Activated CD8-positive, alpha-beta T cell treated with anti-CD3 and anti-CD28 coated beads, Interleukin-2, amount 10 ng/mL, durations not matched to agents 7 days and 5 days (primary cell): ENCODE results near the gene IFNB1. TPM values are rescaled to one million over a fixed set of nuclear protein-coding genes. Genes with fewer than 3 reads are reported as not detected.
A peak's percentile ranks its signal among the peaks of the same experiment; 100 is the strongest.

Experiments used
- ATAC-seq: fragments of 150-1000 bp; cut with Tn5 transposase; one replicate; pipeline ENCODE4 v1.10.0; 2021; ENCODE audit warnings: moderate library complexity
- CTCF ChIA-PET: fragments of 350-600 bp; sonication (Branson Sonifier 250); formaldehyde crosslinking; loops from one replicate; lab custom pipeline; 2021; ENCODE audit warnings: antibody characterized with exemption; lab: Charles Lee
- POLR2A ChIA-PET: fragments of 350-600 bp; sonication (Branson Sonifier 250); formaldehyde crosslinking; loops from one replicate; lab custom pipeline; 2021; ENCODE audit warnings: antibody characterized with exemption; lab: Charles Lee
- DNase-seq: peaks from one replicate; pipeline ENCODE4 v3.0.0-alpha.2; 2020
- H3K27ac Mint-ChIP-seq: one replicate; pipeline ENCODE4 v1.8.0; 2021; ENCODE audit warnings: mild to moderate bottlenecking, mixed read lengths
- H3K27me3 Mint-ChIP-seq: one replicate; pipeline ENCODE4 v1.8.0; 2021; ENCODE audit warnings: low read depth, mixed read lengths
- H3K36me3 Mint-ChIP-seq: one replicate; pipeline ENCODE4 v1.8.0; 2021; ENCODE audit warnings: low read depth, mixed read lengths
- H3K4me1 Mint-ChIP-seq: one replicate; pipeline ENCODE4 v1.8.0; 2021; ENCODE audit warnings: low read depth, mixed read lengths
- H3K4me3 Mint-ChIP-seq: one replicate; pipeline ENCODE4 v1.8.0; 2021; ENCODE audit warnings: mild to moderate bottlenecking, mixed read lengths
- H3K9me3 Mint-ChIP-seq: one replicate; pipeline ENCODE4 v1.8.0; 2022; ENCODE audit warnings: mixed read lengths; ENCODE audit not compliant: insufficient read depth
- total RNA-seq, 2 experiments: library from RNA; stranded (reverse); gene quantifications; one replicate each; pipeline ENCODE4 v1.2.3, GENCODE V29; 2021

Gene IFNB1
- total RNA-seq, 2 experiments from 2014 or later: not detected

- H3K4me3 Mint-ChIP-seq: peak overlapping the region; percentile 74
- no peaks in the 10 kb centered on the region for H3K27me3 Mint-ChIP-seq
- DNase-seq (peak; percentile 53), ATAC-seq (peak; percentile 90)
- CTCF ChIA-PET: interaction anchor here (0.7 to 2.9 kb wide), 18 partner anchors 11 to 725 kb away, joined by 3 to 26 read pairs (median 4); partner anchors contain the start of genes HACD4, IFNB1 and MLLT3
- H3K27ac Mint-ChIP-seq: peak overlapping the region; percentile 85
- peaks cover 5% of the 10 kb centered on the region for H3K9me3 Mint-ChIP-seq
- peaks cover 48% of the 10 kb centered on the region for H3K4me1 Mint-ChIP-seq
- POLR2A ChIA-PET: interaction anchor here (0.9 to 2.4 kb wide), 7 partner anchors 12 to 1608 kb away, joined by 3 to 9 read pairs (median 3); partner anchors contain the start of gene HACD4
- H3K36me3 Mint-ChIP-seq: peaks cover 7% of the 10 kb centered on the region
Observed at GRCh38 chr9:21096172-21096900, 18.6 kb upstream of the IFNB1 start.

GRCh38 chr9:21095561-21095960 is 17.8 kb upstream of the IFNB1 start:
- H3K27ac Mint-ChIP-seq: no peak overlapping the region
- H3K4me1 Mint-ChIP-seq: peaks cover 48% of the 10 kb centered on the region
- DNase-seq (no peak), ATAC-seq (no peak)
- POLR2A ChIA-PET: interaction anchor here (0.9 to 2.4 kb wide), 5 partner anchors 11 to 580 kb away, joined by 3 to 9 read pairs (median 4); partner anchors contain the start of gene HACD4
- no peaks in the 10 kb centered on the region for H3K27me3 Mint-ChIP-seq
- H3K9me3 Mint-ChIP-seq: peaks cover 5% of the 10 kb centered on the region
- CTCF ChIA-PET: interaction anchor here (0.7 to 2.9 kb wide), 8 partner anchors 16 to 724 kb away, joined by 3 to 26 read pairs (median 5); partner anchors contain the start of genes HACD4 and IFNB1
- H3K4me3 Mint-ChIP-seq: peak overlapping the region; percentile 74
- H3K36me3 Mint-ChIP-seq: peaks cover 7% of the 10 kb centered on the region

- POLR2A ChIA-PET: no interaction called here
- CTCF ChIA-PET: interaction anchor here (1.8 kb wide), 1 partner anchor 25 kb away, joined by 5 read pairs; no protein-coding TSS in a partner anchor
Observed at GRCh38 chr9:21086538-21086937, 8.8 kb upstream of the IFNB1 start.

GRCh38 chr9:21085005-21085404 is 7.3 kb upstream of the IFNB1 start:
- DNase-seq: no peak
- H3K36me3 Mint-ChIP-seq: peaks cover 2% of the 10 kb centered on the region
- CTCF ChIA-PET: no interaction called here
- H3K27ac Mint-ChIP-seq: no peak overlapping the region
- H3K4me3 Mint-ChIP-seq: no peak overlapping the region
- ATAC-seq: no peak
- peaks cover 7% of the 10 kb centered on the region for H3K9me3 Mint-ChIP-seq
- no peaks in the 10 kb centered on the region for H3K27me3 Mint-ChIP-seq
- POLR2A ChIA-PET: interaction anchor here (1.8 kb wide), 1 partner anchor 11 kb away, joined by 5 read pairs; no protein-coding TSS in a partner anchor
- H3K4me1 Mint-ChIP-seq: peaks cover 29% of the 10 kb centered on the region

More at GRCh38 chr9:21086538-21086937, 8.8 kb upstream of the IFNB1 start:
- H3K36me3 Mint-ChIP-seq: peaks cover 2% of the 10 kb centered on the region
- DNase-seq (no peak), ATAC-seq (no peak)
- peaks cover 2% of the 10 kb centered on the region for H3K27me3 Mint-ChIP-seq
- peaks cover 21% of the 10 kb centered on the region for H3K4me1 Mint-ChIP-seq
- peaks cover 7% of the 10 kb centered on the region for H3K9me3 Mint-ChIP-seq
- H3K27ac Mint-ChIP-seq: no peak overlapping the region
- H3K4me3 Mint-ChIP-seq: no peak overlapping the region

GRCh38 chr9:21084242-21084850 is 6.6 kb upstream of the IFNB1 start:
- ChIA-PET POLR2A (interaction anchor here (0.6 to 1.8 kb wide), 2 partner anchors 12 to 23 kb away, joined by 3 to 5 read pairs; no protein-coding TSS in a partner anchor), CTCF (no interaction called here)
- DNase-seq (no peak), ATAC-seq (no peak)
- H3K9me3 Mint-ChIP-seq: peaks cover 7% of the 10 kb centered on the region
- H3K36me3 Mint-ChIP-seq: peaks cover 2% of the 10 kb centered on the region
- peaks cover 29% of the 10 kb centered on the region for H3K4me1 Mint-ChIP-seq
- no peak overlapping the region for H3K27ac Mint-ChIP-seq
- no peak overlapping the region for H3K4me3 Mint-ChIP-seq
- H3K27me3 Mint-ChIP-seq: no peaks in the 10 kb centered on the region

GRCh38 chr9:21082671-21083070 is 4.9 kb upstream of the IFNB1 start:
- H3K4me1 Mint-ChIP-seq: peaks cover 38% of the 10 kb centered on the region
- no peaks in the 10 kb centered on the region for H3K27me3 Mint-ChIP-seq
- CTCF ChIA-PET: interaction anchor here (2.0 to 5.5 kb wide), 2 partner anchors 28 to 52 kb away, joined by 5 to 50 read pairs; no protein-coding TSS in a partner anchor
- no peak overlapping the region for H3K27ac Mint-ChIP-seq
- POLR2A ChIA-PET: interaction anchor here (1.8 kb wide), 1 partner anchor 51 kb away, joined by 7 read pairs; the partner anchor contains the start of gene HACD4
- ATAC-seq (no peak), DNase-seq (no peak)
- peaks cover 7% of the 10 kb centered on the region for H3K9me3 Mint-ChIP-seq
- peaks cover 4% of the 10 kb centered on the region for H3K36me3 Mint-ChIP-seq
- H3K4me3 Mint-ChIP-seq: peak overlapping the region; percentile 27

- Mint-ChIP-seq H3K4me3 (peak overlapping the region; percentile 57), H3K4me1 (peaks cover 38% of the 10 kb centered on the region), H3K36me3 (peaks cover 3% of the 10 kb centered on the region), H3K27ac (peak overlapping the region; percentile 71), H3K9me3 (peaks cover 7% of the 10 kb centered on the region), H3K27me3 (no peaks in the 10 kb centered on the region)
- DNase-seq: peak; percentile 37
- ChIA-PET POLR2A (interaction anchor here (1.8 kb wide), 1 partner anchor 51 kb away, joined by 7 read pairs; the partner anchor contains the start of gene HACD4), CTCF (interaction anchor here (0.7 to 5.5 kb wide), 4 partner anchors 15 to 51 kb away, joined by 3 to 50 read pairs (median 4); no protein-coding TSS in a partner anchor)
- peak; percentile 57 for ATAC-seq
Observed at GRCh38 chr9:21081999-21082398, 4.3 kb upstream of the IFNB1 start.

GRCh38 chr9:21081451-21081850 is 3.7 kb upstream of the IFNB1 start:
- POLR2A ChIA-PET: interaction anchor here (0.6 to 1.8 kb wide), 3 partner anchors 14 to 108 kb away, joined by 3 to 8 read pairs (median 7); partner anchors contain the start of gene HACD4
- Mint-ChIP-seq H3K4me3 (peak overlapping the region; percentile 57), H3K36me3 (peaks cover 3% of the 10 kb centered on the region), H3K4me1 (peaks cover 38% of the 10 kb centered on the region), H3K9me3 (peaks cover 7% of the 10 kb centered on the region), H3K27ac (peak overlapping the region; percentile 44), H3K27me3 (no peaks in the 10 kb centered on the region)
- ATAC-seq (peak; percentile 15), DNase-seq (no peak)
- CTCF ChIA-PET: interaction anchor here (0.7 to 5.5 kb wide), 4 partner anchors 15 to 51 kb away, joined by 3 to 50 read pairs (median 4); no protein-coding TSS in a partner anchor

GRCh38 chr9:21080793-21081192 is 3.1 kb upstream of the IFNB1 start:
- no peaks in the 10 kb centered on the region for H3K27me3 Mint-ChIP-seq
- DNase-seq (peak; percentile 48), ATAC-seq (peak; percentile 58)
- H3K36me3 Mint-ChIP-seq: peaks cover 3% of the 10 kb centered on the region
- POLR2A ChIA-PET: interaction anchor here (0.6 to 1.8 kb wide), 3 partner anchors 15 to 108 kb away, joined by 3 to 8 read pairs (median 7); partner anchors contain the start of gene HACD4
- no peak overlapping the region for H3K4me3 Mint-ChIP-seq
- H3K4me1 Mint-ChIP-seq: peaks cover 38% of the 10 kb centered on the region
- peak overlapping the region; percentile 46 for H3K27ac Mint-ChIP-seq
- CTCF ChIA-PET: interaction anchor here (1.4 to 5.5 kb wide), 3 partner anchors 16 to 73 kb away, joined by 4 to 50 read pairs (median 12); no protein-coding TSS in a partner anchor
- H3K9me3 Mint-ChIP-seq: peaks cover 5% of the 10 kb centered on the region

- Mint-ChIP-seq H3K27me3 (peaks cover 9% of the 10 kb centered on the region), H3K4me3 (no peak overlapping the region), H3K36me3 (peaks cover 3% of the 10 kb centered on the region), H3K27ac (no peak overlapping the region), H3K4me1 (peaks cover 38% of the 10 kb centered on the region), H3K9me3 (no peaks in the 10 kb centered on the region)
- DNase-seq (peak; percentile 34), ATAC-seq (no peak)
- ChIA-PET POLR2A (interaction anchor here (1.0 to 1.4 kb wide), 3 partner anchors 9 to 47 kb away, joined by 3 to 4 read pairs (median 3); partner anchors contain the start of gene HACD4), CTCF (interaction anchor here (0.6 to 5.5 kb wide), 30 partner anchors 9 to 532 kb away, joined by 3 to 50 read pairs (median 5); partner anchors contain the start of gene HACD4)
Observed at GRCh38 chr9:21078702-21079101, 960 bp upstream of the IFNB1 start.

- no peak for ATAC-seq
- peaks cover 14% of the 10 kb centered on the region for H3K4me1 Mint-ChIP-seq
- DNase-seq: no peak
- H3K36me3 Mint-ChIP-seq: peaks cover 3% of the 10 kb centered on the region
- ChIA-PET CTCF (interaction anchor here (1.5 to 3.8 kb wide), 2 partner anchors 10 to 36 kb away, joined by 6 to 23 read pairs; no protein-coding TSS in a partner anchor), POLR2A (no interaction called here)
- no peak overlapping the region for H3K27ac Mint-ChIP-seq
- no peak overlapping the region for H3K4me3 Mint-ChIP-seq
- H3K9me3 Mint-ChIP-seq: no peaks in the 10 kb centered on the region
- peaks cover 10% of the 10 kb centered on the region for H3K27me3 Mint-ChIP-seq
Observed at GRCh38 chr9:21075484-21075883, 2.3 kb downstream of the IFNB1 start.
